GM12878 (cell line): Measurements from ENCODE around the gene DLG2. TPM values are rescaled to one million over a fixed set of nuclear protein-coding genes. Genes with fewer than 3 reads are reported as not detected.

Experiments used
- ATAC-seq: fragments of 200-7000 bp; cut with Tn5 transposase; 3 replicates; pipeline ENCODE4 v1.9.1; 2020; ENCODE audit warnings: mild to moderate bottlenecking, moderate library complexity
- BruUV-seq: library from RNA; stranded (reverse); fragments of 400-500 nt; replicated peaks from 2 replicates; lab custom pipeline; 2021; lab: Mats Ljungman, UMichigan
- CTCF ChIA-PET: fragments of 300-600 bp; sonication (Branson Sonifier 250); formaldehyde crosslinking; extraction: SDS; loops from one replicate; lab custom pipeline; 2021; ENCODE audit warnings: inconsistent platforms; lab: Yijun Ruan, JAX
- POLR2A ChIA-PET: fragments of 350-600 bp; formaldehyde crosslinking; extraction: SDS; loops from one replicate; lab custom pipeline; 2021; ENCODE audit warnings: inconsistent platforms; lab: Charles Lee
- RAD21 ChIA-PET: fragments of 300-600 bp; sonication (Branson Sonifier 250); formaldehyde crosslinking; loops from one replicate; lab custom pipeline; 2023; ENCODE audit warnings: antibody characterized with exemption; ENCODE audit not compliant: unreplicated experiment; lab: Charles Lee
- SMC1A ChIA-PET: fragments of 300-600 bp; sonication (Branson Sonifier 250); formaldehyde crosslinking; loops from one replicate; lab custom pipeline; 2023; ENCODE audit not compliant: unreplicated experiment, uncharacterized antibody; lab: Charles Lee
- DNase-seq: peaks from one replicate; pipeline ENCODE4 v3.0.0-alpha.2; 2011; ENCODE audit warnings: low read depth, low spot score
- FAIRE-seq: peaks from 3 replicates; lab custom pipeline; 2011; peaks lifted over from hg19 to GRCh38; lab: Jason Lieb, UNC
- H2AFZ ChIP-seq: 2 replicates; pipeline ENCODE4 v1.6.0; 2011; ENCODE audit warnings: low read depth, low read length, control low read depth; ENCODE audit not compliant: control insufficient read depth
- H3K27ac ChIP-seq: 2 replicates; pipeline ENCODE4 v1.5.1; 2011; ENCODE audit warnings: control low read depth; ENCODE audit not compliant: control insufficient read depth, insufficient read depth
- H3K27me3 ChIP-seq, 2 experiments: replicated peaks in 1 of 2; 2 replicates each; pipeline versions ENCODE4 v1.6.0 to v1.6.1; 2011; ENCODE audit warnings: low read length in 1 of 2; ENCODE audit not compliant: control insufficient read depth in 2 of 2, insufficient read depth in 2 of 2
- H3K36me3 ChIP-seq, 2 experiments: 2 replicates each; pipeline ENCODE4 v1.5.1; 2011; ENCODE audit warnings: low read length in 1 of 2; ENCODE audit not compliant: control insufficient read depth in 2 of 2, insufficient read depth in 2 of 2
- H3K4me1 ChIP-seq: 2 replicates; pipeline ENCODE4 v1.6.1; 2011; ENCODE audit warnings: mild to moderate bottlenecking, low read length, moderate library complexity, mixed read lengths; ENCODE audit not compliant: control insufficient read depth, insufficient read depth
- H3K4me2 ChIP-seq: 2 replicates; pipeline ENCODE4 v1.6.0; 2011; ENCODE audit warnings: control low read depth; ENCODE audit not compliant: control insufficient read depth, insufficient read depth
- H3K4me3 ChIP-seq: fragments of 200-600 bp; sonication (generic); 2 replicates; pipeline ENCODE4 v1.5.1; 2016
- H3K79me2 ChIP-seq: 2 replicates; pipeline ENCODE4 v1.6.0; 2011; ENCODE audit warnings: low read length; ENCODE audit not compliant: control insufficient read depth, insufficient read depth
- H3K9ac ChIP-seq: 2 replicates; pipeline ENCODE4 v1.8.0; 2011; ENCODE audit warnings: low read length, control low read depth, mixed read lengths; ENCODE audit not compliant: control insufficient read depth, insufficient read depth
- H3K9me3 ChIP-seq: replicated peaks from 3 replicates; pipeline ENCODE4 v1.5.1; 2011; ENCODE audit warnings: mild to moderate bottlenecking, low read length; ENCODE audit not compliant: control insufficient read depth, insufficient read depth
- H4K20me1 ChIP-seq: 2 replicates; pipeline ENCODE4 v1.6.0; 2011; ENCODE audit not compliant: control insufficient read depth, insufficient read depth
- ATF3 ChIP-seq: IDR thresholded peaks from 2 replicates; pipeline ENCODE4 v1.6.1; 2011; ENCODE audit warnings: low read depth, mild to moderate bottlenecking, low read length, moderate library complexity, borderline replicate concordance; ENCODE audit errors: extremely low read depth
- BCL11A ChIP-seq: IDR thresholded peaks from 2 replicates; pipeline ENCODE4 v1.6.1; 2011; ENCODE audit warnings: low read depth, low read length
- IKZF2 ChIP-seq, 2 experiments: fragments of 450-650 bp; IDR thresholded peaks; 2 replicates each; pipeline ENCODE4 v1.6.1; 2017; ENCODE audit warnings: mild to moderate bottlenecking in 2 of 2, moderate library complexity in 2 of 2
- MTA3 ChIP-seq: IDR thresholded peaks from 2 replicates; pipeline ENCODE4 v1.6.1; 2012; ENCODE audit warnings: low read length, inconsistent platforms, borderline replicate concordance
- PML ChIP-seq: IDR thresholded peaks from 2 replicates; pipeline ENCODE4 v1.6.1; 2012; ENCODE audit warnings: low read length, inconsistent platforms
- RUNX3 ChIP-seq: IDR thresholded peaks from 2 replicates; pipeline ENCODE4 v1.6.1; 2012; ENCODE audit warnings: low read length, inconsistent platforms
- SREBF2 ChIP-seq: IDR thresholded peaks from 2 replicates; pipeline ENCODE4 v1.6.1; 2012; ENCODE audit warnings: mild to moderate bottlenecking, low read length
- STAT3 ChIP-seq: IDR thresholded peaks from 2 replicates; pipeline ENCODE4 v1.6.1; 2011; ENCODE audit warnings: low read depth, low read length, improper control_type of control experiment
- WGBS: methylation state at CpG from one replicate; pipeline ENCODE4 v1.1.6; 2016; ENCODE audit warnings: low lambda C conversion rate; ENCODE audit not compliant: insufficient replicate concordance, insufficient coverage; ENCODE audit errors: missing lambda C conversion rate; 5-methylcytosine and 5-hydroxymethylcytosine counted together
- in situ Hi-C: fragments of 300-500 bp; cut with MboI; formaldehyde crosslinking; loops from 9 replicates; pipeline ENCODE4 v1.14.3; 2018; ENCODE audit warnings: mixed read lengths
- intact Hi-C: fragments of 100-400 bp; cut with micrococcal nuclease; formaldehyde crosslinking; loops from one replicate; pipeline ENCODE4 v1.14.2; 2022; ENCODE audit not compliant: unreplicated experiment
- polyA plus RNA-seq, 11 experiments: library from polyadenylated mRNA; depleted of rRNA in 4 of 11; unstranded in 6 of 11; stranded (reverse) in 5 of 11; fragments of >200 nt; fragmentation: Nextera tagmentation in 4 of 11; fragmentation: Illumina TruSeq in 1 of 11; extraction: Ambion mirVana in 4 of 11; extraction: Trizol in 1 of 11; gene quantifications; 1 replicate in 1 of 11; 2 replicates in 10 of 11; pipeline versions ENCODE4 v1.2.1 to v1.2.3, GENCODE V29; 2011 to 2016; ENCODE audit warnings: inconsistent platforms in 2 of 11, missing spikeins in 2 of 11, low read depth in 1 of 11
- total RNA-seq, 4 experiments: library from RNA; depleted of rRNA in 3 of 4; stranded (reverse); fragments of >200 nt in 3 of 4; fragmentation: Illumina TruSeq in 1 of 4; extraction: Trizol in 1 of 4; gene quantifications; 2 replicates each; pipeline versions ENCODE4 v1.2.1 to v1.2.3, GENCODE V29; 2013 to 2021
- TF ChIP-seq, protein P1 (sequence below): fragments of 450-650 bp; conservative IDR thresholded peaks from 2 replicates; pipeline ENCODE4 v1.6.1; 2017; ENCODE audit warnings: mild to moderate bottlenecking, moderate library complexity

Gene DLG2
- total and polyA plus RNA-seq, 10 of the 15 experiments (the other 5 are each of a cell fraction or from before 2014, with no cell fraction given): 0.09 to 0.98 (median 0.35) TPM

GRCh38 chr11:84824624-84825023 lies 802.5 kb downstream of the DLG2 start (continued):
- no peak for TF ChIP-seq BCL11A
- TF ChIP-seq PML: no peak
- no peak for TF ChIP-seq STAT3
- TF ChIP-seq, all 136 proteins: peak for 0

DNA sequence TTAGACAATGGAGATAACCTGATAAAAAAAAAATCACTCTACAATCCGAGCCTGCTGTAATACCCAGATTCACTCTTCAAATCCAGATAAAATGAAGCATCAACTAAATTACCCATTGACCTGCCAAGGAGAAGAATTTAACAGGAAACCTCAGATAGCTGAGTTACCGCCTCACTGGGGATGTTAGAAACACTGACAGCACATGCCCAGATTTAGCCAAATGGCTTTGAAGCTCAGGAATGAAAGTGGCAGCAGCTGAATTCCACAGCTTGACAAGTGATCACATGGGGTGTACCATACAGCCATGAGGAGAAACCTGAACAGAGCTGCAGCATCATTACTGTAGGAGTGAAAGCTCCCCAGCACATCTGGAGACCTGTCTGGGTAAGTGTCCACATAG lies 807.6 kb downstream of the DLG2 start:
- intact Hi-C loops: no loop called here
- H3K9me3 ChIP-seq: no peaks in the 10 kb centered on the region
- no peaks in the 10 kb centered on the region for H4K20me1 ChIP-seq
- H3K27me3 ChIP-seq: no peaks in the 10 kb centered on the region
- ChIA-PET POLR2A (no interaction called here), SMC1A (no interaction called here), CTCF (no interaction called here), RAD21 (no interaction called here)
- no peak overlapping the region for H3K4me3 ChIP-seq
- no peak overlapping the region for H3K9ac ChIP-seq
- WGBS: 39% methylated on average over 2 of the region's 2 CpGs
- H3K79me2 ChIP-seq: no peaks in the 10 kb centered on the region
- no peak overlapping the region for H3K4me2 ChIP-seq
- H3K27ac ChIP-seq: no peak overlapping the region
- BruUV-seq: no TSS peak
- TF ChIP-seq BCL11A (no peak), SREBF2 (no peak), IKZF2 (IDR thresholded peaks at IDR 0.05) (no peak), MTA3 (no peak), RUNX3 (no peak), ATF3 (no peak)
- TF ChIP-seq, protein P1, sequence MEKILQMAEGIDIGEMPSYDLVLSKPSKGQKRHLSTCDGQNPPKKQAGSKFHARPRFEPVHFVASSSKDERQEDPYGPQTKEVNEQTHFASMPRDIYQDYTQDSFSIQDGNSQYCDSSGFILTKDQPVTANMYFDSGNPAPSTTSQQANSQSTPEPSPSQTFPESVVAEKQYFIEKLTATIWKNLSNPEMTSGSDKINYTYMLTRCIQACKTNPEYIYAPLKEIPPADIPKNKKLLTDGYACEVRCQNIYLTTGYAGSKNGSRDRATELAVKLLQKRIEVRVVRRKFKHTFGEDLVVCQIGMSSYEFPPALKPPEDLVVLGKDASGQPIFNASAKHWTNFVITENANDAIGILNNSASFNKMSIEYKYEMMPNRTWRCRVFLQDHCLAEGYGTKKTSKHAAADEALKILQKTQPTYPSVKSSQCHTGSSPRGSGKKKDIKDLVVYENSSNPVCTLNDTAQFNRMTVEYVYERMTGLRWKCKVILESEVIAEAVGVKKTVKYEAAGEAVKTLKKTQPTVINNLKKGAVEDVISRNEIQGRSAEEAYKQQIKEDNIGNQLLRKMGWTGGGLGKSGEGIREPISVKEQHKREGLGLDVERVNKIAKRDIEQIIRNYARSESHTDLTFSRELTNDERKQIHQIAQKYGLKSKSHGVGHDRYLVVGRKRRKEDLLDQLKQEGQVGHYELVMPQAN: no peak
- in situ Hi-C loops: no loop called here
- no peaks in the 10 kb centered on the region for H3K36me3 ChIP-seq
- FAIRE-seq (no peak), DNase-seq (no peak), ATAC-seq (no peak)
- H2AFZ ChIP-seq: no peak overlapping the region
- H3K4me1 ChIP-seq: no peaks in the 10 kb centered on the region
